GM18870 (cell line): ENCODE measurements around the gene NOD2.
A peak's percentile ranks its signal among the peaks of the same experiment; 100 is the strongest.

ENCODE experiments used
- ATAC-seq: cut with Tn5 transposase; IDR thresholded peaks from one replicate; pipeline ENCODE4 v1.9.1; 2021; ENCODE audit warnings: moderate library complexity; ENCODE audit not compliant: unreplicated experiment

NOD2 gene

DNA sequence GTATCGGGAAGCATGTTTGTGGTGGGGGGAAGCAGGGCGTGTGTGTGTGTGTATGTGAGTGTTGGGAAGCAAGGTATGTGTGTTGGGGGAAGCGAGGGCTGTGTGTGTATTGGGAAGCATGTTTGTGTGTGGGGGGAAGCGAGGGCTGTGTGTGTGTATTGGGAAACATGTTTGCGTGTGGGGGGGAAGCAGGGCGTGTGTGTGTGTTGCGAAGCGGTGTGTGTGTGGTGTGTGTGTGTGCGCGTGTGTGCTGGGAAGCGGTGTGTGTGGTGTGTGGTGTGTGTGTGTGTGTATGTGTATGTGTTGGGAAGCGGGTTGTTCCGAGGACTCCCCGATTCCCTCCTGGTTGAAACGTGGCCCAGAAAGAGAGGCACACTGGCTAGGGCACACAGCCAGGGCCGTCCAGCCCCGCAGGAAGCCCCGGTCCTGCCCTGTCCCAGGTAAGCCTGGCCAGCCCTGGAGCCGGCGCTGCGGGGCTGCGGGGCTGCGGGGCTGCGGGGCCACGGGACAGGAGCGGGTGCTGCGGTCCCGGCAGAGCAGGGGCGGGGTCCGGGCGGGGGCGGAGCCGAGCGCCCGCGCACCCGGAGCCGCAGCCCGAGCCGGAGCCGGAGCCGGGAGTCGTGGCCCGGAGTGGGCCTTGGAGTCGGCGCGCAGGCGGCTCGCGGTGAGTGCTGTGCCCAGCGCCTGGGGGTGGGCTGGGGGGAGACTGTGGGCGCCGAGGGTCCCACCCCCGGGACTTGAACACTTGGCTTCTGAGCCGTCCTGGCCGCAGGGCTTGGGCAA lies at the start of gene NOD2:
TSS of gene NOD2 (plus strand) at position 608 of the 783 bp plus-strand sequence. CDS start 5,890 bp downstream, outside the sequence.
- ATAC-seq = no peak

DNA sequence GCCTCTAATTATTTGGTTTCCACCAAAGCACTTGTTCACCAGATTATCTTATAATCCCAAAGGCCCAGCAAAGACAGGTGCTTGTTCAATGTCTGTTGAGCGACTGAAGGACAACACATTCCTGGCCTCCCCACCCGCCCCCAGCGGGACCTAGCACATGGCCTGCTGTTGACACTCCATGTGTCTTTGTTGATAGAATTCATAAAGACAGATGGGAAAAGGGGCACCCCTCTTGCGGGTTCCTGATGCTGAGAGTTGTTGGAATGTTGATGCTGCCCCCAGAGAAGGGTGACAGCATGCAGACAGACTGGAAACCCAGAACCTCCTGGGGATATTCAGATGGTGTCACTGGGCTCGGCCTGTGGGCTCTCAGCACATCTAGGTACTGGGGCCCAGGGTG lies 49.2 kb upstream of the NOD2 start:
- no peak for ATAC-seq

GRCh38 chr16:50644729-50645128 lies 48.7 kb upstream of the NOD2 start:
- no peak for ATAC-seq

- no peak for ATAC-seq
Observed at GRCh38 chr16:50645563-50646220, 47.7 kb upstream of the NOD2 start.

- no peak for ATAC-seq
Observed at GRCh38 chr16:50646345-50646744, 47.1 kb upstream of the NOD2 start.

DNA sequence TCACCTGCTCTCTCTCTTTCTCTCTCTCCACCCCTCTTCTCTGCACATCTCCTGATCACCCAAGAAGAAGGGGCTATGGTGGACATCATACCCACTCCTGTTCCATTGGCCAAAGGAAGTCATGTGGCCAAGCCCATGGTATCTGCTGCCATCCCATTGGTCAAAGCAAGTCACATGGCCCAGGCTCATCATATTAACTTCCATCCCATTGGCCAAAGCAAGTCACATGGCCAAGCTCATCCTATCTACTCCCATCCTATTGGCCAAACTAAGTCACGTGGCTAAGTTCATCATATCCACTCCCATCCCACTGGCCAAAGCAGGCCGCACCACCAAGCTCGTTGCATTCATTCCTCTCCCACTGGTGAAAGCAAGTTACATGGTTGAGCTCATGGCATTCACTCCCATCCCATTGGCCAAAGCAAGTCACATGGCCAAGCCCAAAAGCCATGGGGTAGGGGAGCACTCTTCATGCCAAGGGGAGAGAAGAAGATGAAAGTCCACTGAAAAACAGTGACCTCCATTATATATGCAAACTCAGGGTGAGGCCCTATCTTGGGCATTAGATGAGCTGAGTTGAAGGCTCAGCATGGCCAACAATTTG lies 41.5 kb upstream of the NOD2 start:
- no peak for ATAC-seq

DNA sequence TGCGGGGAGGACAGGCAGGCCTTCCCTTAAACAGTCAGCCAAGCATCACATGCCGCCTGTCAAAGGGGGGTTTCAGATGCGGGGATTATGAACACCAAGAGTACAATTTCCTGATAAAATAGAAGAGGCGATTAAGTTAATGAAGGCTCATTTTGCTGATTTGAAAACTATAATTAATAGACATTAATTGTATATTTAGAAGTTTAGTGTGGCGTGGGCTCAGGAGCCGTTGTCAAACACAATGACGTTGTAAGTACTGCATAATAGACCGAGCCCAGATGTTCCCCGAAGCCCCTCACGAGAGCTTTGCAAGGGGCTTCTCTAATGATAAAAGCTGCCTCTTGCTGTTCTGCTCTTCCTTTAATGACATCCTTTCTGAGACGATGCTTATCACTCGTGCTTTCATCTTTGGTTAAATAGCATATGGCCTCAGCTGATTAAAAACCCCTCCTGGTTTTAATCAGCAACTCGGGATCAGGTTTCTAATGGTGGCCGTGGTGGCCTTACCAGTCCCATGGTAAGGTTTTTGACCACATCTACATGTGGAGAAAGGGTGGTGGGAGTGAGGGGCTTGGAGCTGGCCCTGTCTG lies 40.5 kb upstream of the NOD2 start:
- no peak for ATAC-seq

- no peak for ATAC-seq
Observed at GRCh38 chr16:50653633-50654519, 39.5 kb upstream of the NOD2 start.

DNA sequence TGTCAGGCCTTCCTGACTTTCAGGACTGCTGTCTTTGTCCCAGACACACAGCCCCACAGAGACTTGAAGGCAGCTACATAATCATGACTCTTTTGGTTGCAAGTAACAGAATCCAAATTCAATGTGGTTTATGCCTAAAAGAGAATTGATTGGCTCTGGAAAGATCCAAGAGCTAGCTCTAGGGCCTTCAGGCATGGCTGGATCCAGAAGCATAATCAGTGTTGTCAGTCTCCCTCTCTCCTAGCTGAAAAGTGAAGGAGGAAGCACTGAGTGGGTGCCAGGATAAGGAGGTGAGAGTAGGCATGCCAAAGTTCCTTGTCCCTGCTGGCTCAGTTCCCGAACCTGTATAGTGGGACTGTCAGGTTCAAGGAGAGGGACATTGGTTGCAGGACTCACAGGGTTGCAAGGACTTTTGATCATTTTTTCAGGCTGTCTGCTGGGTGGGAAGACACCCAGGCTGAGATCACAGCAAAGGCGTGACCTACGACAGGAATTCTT lies 37.8 kb upstream of the NOD2 start:
- ATAC-seq = no peak

DNA sequence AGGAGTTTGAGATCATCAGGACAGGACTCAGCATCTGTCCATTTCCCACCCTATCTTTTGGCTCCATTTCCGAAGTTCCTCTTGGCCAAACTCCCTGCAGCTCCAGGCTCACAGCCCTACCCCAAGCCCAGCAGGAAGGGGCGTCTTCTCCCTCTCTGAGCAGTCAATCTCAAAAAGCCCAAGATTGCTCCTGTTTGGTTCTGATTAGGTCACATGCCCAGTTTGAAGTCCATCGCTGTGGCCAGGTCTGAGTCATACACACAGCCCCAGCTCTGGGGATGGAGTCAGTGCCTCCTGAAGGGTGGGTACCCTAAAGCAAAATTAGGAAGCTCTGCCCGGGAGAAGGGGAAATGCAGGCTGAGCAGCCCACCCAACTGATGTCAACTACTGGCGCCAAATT lies 36.2 kb upstream of the NOD2 start:
- no peak for ATAC-seq

- ATAC-seq = no peak
Observed at GRCh38 chr16:50659806-50660205, 33.6 kb upstream of the NOD2 start.

- ATAC-seq = no peak
Observed at GRCh38 chr16:50662306-50662940, 31.0 kb upstream of the NOD2 start.

DNA sequence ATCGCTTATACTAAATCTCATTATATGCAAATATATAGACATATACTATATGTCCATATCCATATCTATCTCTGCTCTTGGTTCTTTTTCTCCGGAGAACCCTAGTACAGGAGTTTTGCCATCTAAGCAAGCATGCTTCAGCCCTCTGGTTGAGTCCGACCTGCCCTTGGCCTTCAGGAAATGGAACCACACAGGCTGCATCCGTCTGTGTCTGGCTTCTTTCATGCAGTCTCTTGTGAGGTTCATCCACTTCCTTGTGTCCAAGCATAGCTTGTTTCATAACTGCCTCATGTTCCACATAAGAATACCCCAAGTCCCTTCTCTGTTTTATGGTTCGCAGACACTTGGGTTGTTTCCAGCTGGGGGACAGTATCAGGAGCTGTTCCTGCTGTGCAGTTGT lies 29.1 kb upstream of the NOD2 start:
- no peak for ATAC-seq

DNA sequence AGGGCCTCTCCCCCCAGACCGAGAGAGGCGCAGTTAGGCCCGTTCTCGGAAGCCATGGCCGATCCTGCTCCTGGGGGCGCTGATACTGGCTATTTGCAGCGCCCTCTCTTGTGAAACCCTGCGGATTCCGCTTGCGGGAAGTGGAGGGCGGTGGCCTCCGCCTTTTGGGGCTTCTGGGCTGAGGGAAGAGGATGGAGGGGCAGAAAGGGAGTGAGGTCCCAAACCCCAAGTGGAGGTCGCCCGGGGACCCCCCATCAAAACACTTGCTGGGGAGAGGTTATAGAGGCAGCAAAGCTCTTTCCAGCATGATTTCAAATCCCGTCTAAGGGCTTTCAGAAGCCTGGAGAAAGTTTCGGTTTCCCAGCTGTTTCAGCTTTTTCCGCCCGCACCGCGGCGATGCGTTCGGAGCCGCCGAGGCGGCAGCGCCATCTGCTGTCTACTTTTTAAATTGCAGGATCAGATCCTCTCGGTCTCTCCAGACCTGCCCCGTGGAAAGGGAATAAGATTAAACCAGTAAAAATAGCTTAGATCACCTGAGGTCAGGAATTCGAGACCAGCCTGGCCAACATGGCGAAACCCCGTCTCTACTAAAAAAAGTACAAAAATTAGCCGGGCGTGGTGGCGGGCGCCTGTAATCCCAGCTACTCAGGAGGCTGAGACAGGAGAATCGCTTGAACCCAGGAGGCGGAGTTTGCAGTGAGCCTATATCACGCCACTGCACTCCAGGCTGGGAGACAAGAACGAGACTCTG lies 28.1 kb upstream of the NOD2 start:
- no peak for ATAC-seq

- peak; percentile 90 for ATAC-seq
Observed at GRCh38 chr16:50666658-50667496, 26.5 kb upstream of the NOD2 start.

DNA sequence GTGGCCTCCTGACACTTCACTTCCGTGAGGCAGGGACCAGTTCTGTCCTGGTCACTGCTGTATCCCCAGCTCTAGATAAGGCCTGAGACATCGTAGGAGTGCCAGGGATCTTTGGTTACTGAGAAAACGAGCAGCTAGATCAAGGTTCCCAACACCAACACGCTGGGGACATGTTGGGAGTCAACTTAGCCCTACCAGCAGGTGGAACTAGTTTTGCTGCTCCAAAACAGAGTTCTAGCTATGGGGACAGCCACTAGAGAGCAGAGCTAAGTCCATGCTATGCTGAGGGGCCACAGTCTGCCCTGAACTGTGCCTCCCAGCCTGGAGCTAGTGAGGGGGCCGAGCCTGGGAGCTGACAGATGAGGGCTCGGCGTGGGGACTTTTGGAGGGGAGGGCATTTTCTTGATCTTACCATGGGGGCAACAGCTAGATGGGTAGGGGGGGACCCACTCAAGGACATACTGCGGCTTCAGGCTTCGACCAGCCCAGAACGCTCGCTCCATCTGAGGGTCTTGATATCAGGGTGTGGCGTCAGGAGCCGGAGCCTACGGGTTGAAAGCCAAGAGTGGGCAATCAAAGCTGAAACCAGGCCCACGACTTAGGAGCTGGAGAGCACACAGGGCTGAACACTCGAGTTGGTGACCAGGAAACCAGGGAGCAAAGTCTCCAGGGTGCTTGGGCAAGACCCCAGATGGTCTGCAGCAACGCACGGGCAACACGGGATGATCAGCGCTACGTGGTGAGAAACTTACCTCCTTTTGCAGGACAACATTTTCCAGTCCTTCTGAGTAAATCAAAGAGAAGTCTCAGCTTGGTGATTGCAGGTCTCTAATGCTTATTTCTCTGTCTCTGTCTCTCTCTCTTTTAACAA lies 25.7 kb upstream of the NOD2 start:
- ATAC-seq = no peak

DNA sequence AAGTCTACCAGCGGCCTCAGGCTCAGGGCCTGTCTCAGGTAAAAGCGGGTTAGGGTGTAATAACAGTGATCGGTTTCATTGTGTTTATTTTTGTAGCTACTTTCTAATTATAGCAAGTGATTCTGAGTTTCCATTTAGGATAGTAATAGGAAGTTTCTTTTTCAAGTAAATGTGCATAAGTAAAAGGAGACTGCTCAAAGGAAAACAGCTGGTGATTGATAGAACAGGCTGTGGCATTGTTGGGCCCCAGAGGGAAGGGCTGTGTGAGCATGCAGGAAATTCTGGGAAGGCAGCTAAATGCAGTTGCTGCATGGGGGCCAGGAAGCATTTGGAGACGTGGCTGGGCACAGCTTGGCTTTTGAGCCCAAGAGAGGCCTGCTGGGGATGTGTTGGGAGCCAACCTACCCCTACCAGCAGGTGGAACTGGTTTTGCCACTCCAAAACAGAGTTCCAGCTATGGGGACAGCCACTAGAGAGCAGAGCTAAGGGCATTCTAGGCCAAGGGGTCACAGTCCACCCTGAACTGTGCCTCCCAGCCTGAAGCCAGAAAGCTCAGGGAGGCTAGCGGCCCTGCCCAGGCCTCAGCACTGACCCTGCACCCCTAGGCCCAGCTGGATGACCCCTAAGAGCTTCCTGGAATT lies 24.9 kb upstream of the NOD2 start:
- ATAC-seq = no peak
